Heart right ventricle (tissue), 16 donors: ENCODE measurements around the gene PTP4A1. TPM values are rescaled to one million over a fixed set of nuclear protein-coding genes. Genes with fewer than 3 reads are reported as not detected.

Experiments used
- ATAC-seq, 8 donors: fragments of 200-7000 bp; cut with Tn5 transposase; one replicate each; pipeline ENCODE4 v1.9.1; 2020; ENCODE audit warnings: mild to moderate bottlenecking in 8 of 8, moderate library complexity in 8 of 8, moderate number of reproducible peaks in 1 of 8
- DNase-seq, 2 donors: peaks; one replicate each; pipeline ENCODE4 v3.0.0-alpha.2; 2020
- H3K27ac ChIP-seq, 10 donors: fragments of 200-600 bp; sonication (generic) in 2 of 10; one replicate each; pipeline versions ENCODE4 v1.5.0 to v1.8.0; 2020 to 2022; ENCODE audit warnings: mild to moderate bottlenecking in 3 of 10
- H3K27me3 ChIP-seq, 7 donors: fragments of 200-600 bp; one replicate each; pipeline ENCODE4 v1.8.0; 2021 to 2022; ENCODE audit warnings: mild to moderate bottlenecking in 2 of 7
- H3K36me3 ChIP-seq, 9 donors: fragments of 200-600 bp; sonication (generic) in 1 of 9; one replicate each; pipeline versions ENCODE4 v1.5.0 to v1.8.0; 2020 to 2022; ENCODE audit warnings: mild to moderate bottlenecking in 2 of 9
- H3K4me1 ChIP-seq, 9 donors: fragments of 200-600 bp; sonication (generic) in 1 of 9; one replicate each; pipeline versions ENCODE4 v1.5.0 to v1.8.0; 2020 to 2022; ENCODE audit warnings: mild to moderate bottlenecking in 4 of 9
- H3K4me3 ChIP-seq, 10 donors: fragments of 200-600 bp; sonication (generic) in 2 of 10; one replicate each; pipeline versions ENCODE4 v1.5.0 to v1.8.0; 2020 to 2022; ENCODE audit warnings: mild to moderate bottlenecking in 7 of 10, moderate library complexity in 2 of 10
- H3K9me3 ChIP-seq, 11 donors: fragments of 200-600 bp in 10 of 11; sonication (generic) in 2 of 11; one replicate each; pipeline versions ENCODE4 v1.5.0 to v1.8.0; 2013 to 2022; ENCODE audit warnings: mild to moderate bottlenecking in 2 of 11, control low read depth in 1 of 11, moderate library complexity in 1 of 11
- CTCF ChIP-seq, 9 donors: fragments of 200-600 bp; sonication (generic) in 2 of 9; IDR thresholded peaks; one replicate each; pipeline versions ENCODE4 v1.5.0 to v1.8.0; 2021 to 2022; ENCODE audit warnings: antibody characterized with exemption in 9 of 9, mild to moderate bottlenecking in 5 of 9, moderate library complexity in 1 of 9
- WGBS, 2 donors: extraction: QIAGEN DNeasy Blood & Tissue Kit; methylation state at CpG; one replicate each; pipeline ENCODE4 v1.1.7; 2013; ENCODE audit warnings: inconsistent platforms in 1 of 2; 5-methylcytosine and 5-hydroxymethylcytosine counted together
- intact Hi-C, 10 donors: fragments of 100-400 bp; cut with DNase I; formaldehyde crosslinking; loops; one replicate each; pipeline versions ENCODE4 v1.11.1 to v1.14.2; 2022
- polyA plus RNA-seq, 2 donors: library from polyadenylated mRNA; stranded (reverse); fragments of 200-250 nt; gene quantifications; one replicate each; pipeline ENCODE4 v1.2.3, GENCODE V29; 2013
- total RNA-seq, 10 donors: library from RNA; stranded (reverse); fragmentation: NEBNext Ultra II Directional in 3 of 10; extraction: Animal tissue kit (Norgen Biotek cat#: 25700) in 3 of 10; gene quantifications; one replicate each; pipeline versions ENCODE4 v1.2.1 to v1.2.4, GENCODE V29; 2021 to 2023
- donor health status: Arrhythmogenic right ventricular cardiomyopathy.
- donor health status: ischemic (EF 13 %, LVEDD 7.1; RV severe dilation, severe dysfunction).
- donor health status: healthy with polysubstance abuse.
- donor health status: DM: no; HTN: yes; CAD: no.
- donor health status: DM: no; HTN: no; CAD: no.
- donor health status: ischemic (EF 25% LVEDD 6.9; RV normal size, moderate dysfunction).
- donor health status: ischemic (EF 25% LVEDD 5.7; RV mildly dilated, moderate dysfunction).
- donor health status: healthy.
- donor health status: DM: yes; HTN: yes; CAD: no.
- donor health status: Ischemic cardiomyopathy.
- donor health status: ischemic (EF 35%, LVEDD 5.7; RV mildly dilated, moderate dysfunction).
- donor health status: nonischemic (EF 11% LVEDD 7.7; RV severe dilation, severe dysfunction).
- donor health status: DM: yes; HTN: yes; CAD: no.
- donor health status: PGD.
- donor health status: ischemic (EF 29% LVEDD 5.4; RV normal size, mild dysfunction).
- donor health status: nonischemic (EF 23%, LVEDD 6.1; RV moderate dilation, normal function).

Gene PTP4A1
- total and polyA plus RNA-seq, 12 donors, result 2.6 to 69.9 (median 49.8) TPM

GRCh38 chr6:63610944-63611343, 38.7 kb downstream of the PTP4A1 start:
- no peak for TF ChIP-seq CTCF (IDR thresholded peaks at IDR 0.05)
- ATAC-seq, result no peak
- no peaks in the 10 kb centered on the region for H3K9me3 ChIP-seq
- no peaks in the 10 kb centered on the region for H3K27me3 ChIP-seq
- 38 to 80% methylated on average over 1 of the region's 1 CpG for WGBS, 2 donors
- no peaks in the 10 kb centered on the region for H3K4me1 ChIP-seq
- H3K4me3 ChIP-seq, result no peak overlapping the region
- intact Hi-C loops, result no loop called here
- no peak for DNase-seq
- no peak overlapping the region for H3K27ac ChIP-seq
- no peaks in the 10 kb centered on the region for H3K36me3 ChIP-seq

DNA sequence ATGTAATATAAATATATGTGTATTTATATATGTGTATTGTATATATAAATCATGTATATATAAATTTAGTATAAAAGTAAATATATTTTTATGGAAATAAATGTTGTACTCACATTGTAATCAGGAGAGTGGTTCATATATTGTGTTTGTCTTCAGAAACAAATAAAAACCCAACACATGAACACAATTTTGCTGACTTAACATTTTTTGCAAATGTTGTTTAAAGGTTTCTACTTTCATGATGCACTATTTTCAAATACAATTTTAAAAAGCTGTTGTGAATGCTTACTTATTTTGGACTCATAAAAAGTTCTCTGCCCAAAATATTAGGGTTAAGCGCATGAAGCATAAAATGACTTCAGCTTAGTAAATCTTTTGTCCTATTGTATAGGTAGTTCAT, 39.3 kb downstream of the PTP4A1 start:
- no peak for DNase-seq
- Histone ChIP-seq H3K36me3 (no peaks in the 10 kb centered on the region), H3K9me3 (no peaks in the 10 kb centered on the region), H3K27me3 (no peaks in the 10 kb centered on the region), H3K27ac (no peak overlapping the region), H3K4me3 (no peak overlapping the region), H3K4me1 (no peaks in the 10 kb centered on the region)
- ATAC-seq, result no peak
- 98 to 99% methylated on average over 1 of the region's 1 CpG for WGBS, 2 donors
- intact Hi-C loops, result no loop called here
- TF ChIP-seq CTCF (IDR thresholded peaks at IDR 0.05), result no peak

- H3K36me3 ChIP-seq, result no peaks in the 10 kb centered on the region
- H3K27me3 ChIP-seq, result peaks cover 0 to 12% (median 6%) of the 10 kb centered on the region in 7 donors
- ATAC-seq (no peak), DNase-seq (no peak)
- H3K4me3 ChIP-seq, result no peak overlapping the region
- intact Hi-C loops, result no loop called here
- no peaks in the 10 kb centered on the region for H3K9me3 ChIP-seq
- H3K4me1 ChIP-seq, result no peaks in the 10 kb centered on the region
- no peak overlapping the region for H3K27ac ChIP-seq
- TF ChIP-seq CTCF (IDR thresholded peaks at IDR 0.05), result no peak
- WGBS, 2 donors, result 96% methylated on average over 1 of the region's 1 CpG
Measured at GRCh38 chr6:63615590-63615989, 43.3 kb downstream of the PTP4A1 start.

Other genes starting within 250 kb of the PTP4A1 start
- gene PHF3, start 63.3 kb downstream of the PTP4A1 start, total RNA-seq, result 10 to 100 TPM; 25.8 to 46.3 (median 41.0) TPM
- 1 to 10 TPM; 4.3 to 9.0 TPM for gene PHF3, start 63.3 kb downstream of the PTP4A1 start, polyA plus RNA-seq